ENCODE results near the gene KRTAP10-2. TPM values are rescaled to one million over a fixed set of nuclear protein-coding genes. Genes with fewer than 3 reads are reported as not detected.

The KRTAP10-2 gene
- total RNA-seq, 1 experiment from 2014 or later: not detected

GRCh38 chr21:44539991-44540666, 11.2 kb downstream of the KRTAP10-2 start, which contains the start of gene KRTAP10-1:
Gene KRTAP10-1 (minus strand): TSS chr21:44540195. CDS start chr21:44540150, 45 bp downstream.
- WGBS (ENCODE audit: extremely low coverage, insufficient read length, low lambda C conversion rate): no CpG with 5 or more reads among the region's 21 CpGs
- TF ChIP-seq, protein P1, sequence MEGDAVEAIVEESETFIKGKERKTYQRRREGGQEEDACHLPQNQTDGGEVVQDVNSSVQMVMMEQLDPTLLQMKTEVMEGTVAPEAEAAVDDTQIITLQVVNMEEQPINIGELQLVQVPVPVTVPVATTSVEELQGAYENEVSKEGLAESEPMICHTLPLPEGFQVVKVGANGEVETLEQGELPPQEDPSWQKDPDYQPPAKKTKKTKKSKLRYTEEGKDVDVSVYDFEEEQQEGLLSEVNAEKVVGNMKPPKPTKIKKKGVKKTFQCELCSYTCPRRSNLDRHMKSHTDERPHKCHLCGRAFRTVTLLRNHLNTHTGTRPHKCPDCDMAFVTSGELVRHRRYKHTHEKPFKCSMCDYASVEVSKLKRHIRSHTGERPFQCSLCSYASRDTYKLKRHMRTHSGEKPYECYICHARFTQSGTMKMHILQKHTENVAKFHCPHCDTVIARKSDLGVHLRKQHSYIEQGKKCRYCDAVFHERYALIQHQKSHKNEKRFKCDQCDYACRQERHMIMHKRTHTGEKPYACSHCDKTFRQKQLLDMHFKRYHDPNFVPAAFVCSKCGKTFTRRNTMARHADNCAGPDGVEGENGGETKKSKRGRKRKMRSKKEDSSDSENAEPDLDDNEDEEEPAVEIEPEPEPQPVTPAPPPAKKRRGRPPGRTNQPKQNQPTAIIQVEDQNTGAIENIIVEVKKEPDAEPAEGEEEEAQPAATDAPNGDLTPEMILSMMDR (conservative IDR thresholded peaks at IDR 0.05): no peak
- no peak within 1 kb of the TSS for H2AFZ ChIP-seq (ENCODE audit: low read length)
- H2BK120ac ChIP-seq (ENCODE audit: low read depth, low read length, poor library complexity, severe bottlenecking): no peak within 1 kb of the TSS
- Mint-ChIP-seq H3K36me3 (ENCODE audit: insufficient read depth in 1 of 3, low read depth in 3 of 3) (no peaks in the 10 kb centered on the region), H3K9me3 (peaks cover 0 to 3% of the 10 kb centered on the region in 2 experiments; a peak in 1 of 5 replicates), H3K4me1 (peaks cover 0 to 3% of the 10 kb centered on the region in 2 experiments; a peak in 1 of 4 replicates), H3K27me3 (ENCODE audit: low read depth) (no peaks in the 10 kb centered on the region; the same call in 1 of the 2 replicates), H3K4me3 (no peak within 1 kb of the TSS), H3K27ac (peak within 1 kb of the TSS in 2 of 3 experiments; percentile 60 to 61; a peak in 2 of 7 replicates)
- H4K8ac ChIP-seq (replicated peaks; ENCODE audit: insufficient read length, low read depth, low read length): no peak within 1 kb of the TSS
- no peaks in the 10 kb centered on the region for H3K23me2 ChIP-seq (ENCODE audit: insufficient read length, low read depth, low read length, poor library complexity, severe bottlenecking)
- H3K18ac ChIP-seq (ENCODE audit: insufficient read length, low read depth, low read length): no peak within 1 kb of the TSS
- no peak within 1 kb of the TSS for H2BK15ac ChIP-seq (ENCODE audit: low read depth, low read length)
- H3K23ac ChIP-seq (ENCODE audit: insufficient read length, low read depth, low read length): no peak within 1 kb of the TSS
- H4K20me1 ChIP-seq (ENCODE audit: control insufficient read depth, insufficient read depth, insufficient read length): no peaks in the 10 kb centered on the region
- H3K27ac ChIP-seq (ENCODE audit: insufficient read length, low read depth, low read length): no peak within 1 kb of the TSS
- H3K4ac ChIP-seq (ENCODE audit: low read depth, low read length): no peak within 1 kb of the TSS
- no peak for DNase-seq
- no peak within 1 kb of the TSS for H3K9ac ChIP-seq (ENCODE audit: extremely low read depth, insufficient read length, low read length)
- H2AK5ac ChIP-seq (ENCODE audit: insufficient read length, low read length): no peak within 1 kb of the TSS
- H3K56ac ChIP-seq (ENCODE audit: insufficient read length, low read depth, low read length): no peak within 1 kb of the TSS
- no peak within 1 kb of the TSS for H3K4me2 ChIP-seq (ENCODE audit: insufficient read depth, insufficient read length, low read length)
- no peak within 1 kb of the TSS for H3T11ph ChIP-seq (ENCODE audit: low read length)
- H3K14ac ChIP-seq (ENCODE audit: insufficient read depth, low read length): no peak within 1 kb of the TSS; the same call in 1 of the 2 replicates
- no peaks in the 10 kb centered on the region for H3K4me1 ChIP-seq (ENCODE audit: insufficient read depth, low read length)
- no peak within 1 kb of the TSS for H2BK20ac ChIP-seq (ENCODE audit: low read depth, low read length, poor library complexity, severe bottlenecking)
- no peak within 1 kb of the TSS for H2BK5ac ChIP-seq (ENCODE audit: insufficient read length, low read length)
- H3K79me2 ChIP-seq (ENCODE audit: insufficient read depth, low read length): no peaks in the 10 kb centered on the region
- H3K9me3 ChIP-seq (ENCODE audit: control insufficient read depth, low read depth, low read length): no peaks in the 10 kb centered on the region
- H3K79me1 ChIP-seq (ENCODE audit: insufficient read depth, low read depth, low read length, poor library complexity, severe bottlenecking): no peaks in the 10 kb centered on the region
- no peak within 1 kb of the TSS for H4K5ac ChIP-seq (ENCODE audit: insufficient read length, low read depth, low read length)
- H4K91ac ChIP-seq (ENCODE audit: insufficient read length, low read depth, low read length): no peak within 1 kb of the TSS
- H3K27me3 ChIP-seq (ENCODE audit: insufficient read depth, low read length): no peaks in the 10 kb centered on the region
- no peak within 1 kb of the TSS for H2BK12ac ChIP-seq (ENCODE audit: insufficient read length, low read depth, low read length)
